HEK293 (cell line): ENCODE data around the gene CMKLR1.

ENCODE experiments used
- CTCF ChIA-PET: fragments of 350-600 bp; formaldehyde crosslinking; extraction: SDS; loops from one replicate; lab custom pipeline; 2021; ENCODE audit warnings: antibody characterized with exemption; lab: Yijun Ruan, JAX
- POLR2A ChIA-PET: fragments of 300-600 bp; formaldehyde crosslinking; extraction: SDS; loops from one replicate; lab custom pipeline; 2020; ENCODE audit warnings: antibody characterized with exemption, inconsistent platforms; lab: Yijun Ruan, JAX
- H3K27ac ChIP-seq: fragments of 200-500 bp; sonication (Bioruptor generic); 2 replicates; pipeline ENCODE4 v1.5.1; 2014; ENCODE audit warnings: low read depth, low read length, control low read depth, inconsistent platforms; ENCODE audit errors: extremely low read depth
- H3K36me3 ChIP-seq, 2 experiments: fragments of 200-500 bp in 1 of 2; sonication (Bioruptor generic) in 1 of 2; 1 replicate in 1 of 2; 2 replicates in 1 of 2; pipeline ENCODE4 v1.5.1; 2014 to 2017; ENCODE audit warnings: inconsistent platforms in 2 of 2, low read length in 2 of 2; ENCODE audit not compliant: control insufficient read depth in 2 of 2, insufficient read depth in 1 of 2
- H3K4me1 ChIP-seq: fragments of 200-500 bp; sonication (Bioruptor generic); 2 replicates; pipeline ENCODE4 v1.5.1; 2014; ENCODE audit warnings: mild to moderate bottlenecking, low read length, inconsistent platforms; ENCODE audit not compliant: control insufficient read depth, insufficient read depth
- H3K4me3 ChIP-seq: 2 replicates; pipeline ENCODE4 v1.5.1; 2011; ENCODE audit warnings: low read depth, mild to moderate bottlenecking, control low read depth, low read length, moderate library complexity
- H3K9me3 ChIP-seq: fragments of 200-500 bp; sonication (Bioruptor generic); 2 replicates; pipeline ENCODE4 v1.5.1; 2014; ENCODE audit warnings: low read depth, low read length, inconsistent platforms; ENCODE audit not compliant: control insufficient read depth, insufficient read depth
- EGR2 ChIP-seq: fragments of 450-650 bp; formaldehyde crosslinking; IDR thresholded peaks from 2 replicates; pipeline ENCODE4 v1.5.1; 2016; ENCODE audit warnings: low read depth, missing biosample characterization, missing genetic modification characterization
- HOXA7 ChIP-seq: sonication (generic); formaldehyde crosslinking; IDR thresholded peaks from 2 replicates; pipeline ENCODE4 v1.8.1; 2022; ENCODE audit warnings: missing genetic modification reagents, borderline replicate concordance
- KLF9 ChIP-seq: fragments of 450-650 bp; formaldehyde crosslinking; IDR thresholded peaks from 2 replicates; pipeline ENCODE4 v1.5.1; 2016; ENCODE audit warnings: missing biosample characterization, missing genetic modification characterization, low read depth
- MZF1 ChIP-seq: fragments of 450-650 bp; formaldehyde crosslinking; IDR thresholded peaks from 2 replicates; pipeline ENCODE4 v1.5.1; 2017; ENCODE audit warnings: missing biosample characterization, missing genetic modification characterization, borderline replicate concordance
- OVOL3 ChIP-seq: fragments of 450-650 bp; formaldehyde crosslinking; IDR thresholded peaks from 2 replicates; pipeline ENCODE4 v1.5.1; 2016; ENCODE audit warnings: missing biosample characterization, missing genetic modification characterization
- PRDM1 ChIP-seq: fragments of 450-650 bp; formaldehyde crosslinking; IDR thresholded peaks from 2 replicates; pipeline ENCODE4; 2016; ENCODE audit warnings: missing biosample characterization, missing genetic modification characterization
- TCF7L2 ChIP-seq: IDR thresholded peaks from 2 replicates; pipeline ENCODE4 v1.6.1; 2011; ENCODE audit warnings: low read depth, mild to moderate bottlenecking, inconsistent platforms, low read length, moderate library complexity, borderline replicate concordance
- TRIM28 ChIP-seq: IDR thresholded peaks from 2 replicates; pipeline ENCODE4 v1.6.1; 2011; ENCODE audit warnings: low read length, control low read depth, borderline replicate concordance
- YY2 ChIP-seq: fragments of 450-650 bp; formaldehyde crosslinking; IDR thresholded peaks from 2 replicates; pipeline ENCODE4 v1.5.1; 2016; ENCODE audit warnings: missing biosample characterization, missing genetic modification characterization
- ZBTB11 ChIP-seq: fragments of 450-650 bp; formaldehyde crosslinking; conservative IDR thresholded peaks from 2 replicates; pipeline ENCODE4 v1.5.1; 2016; ENCODE audit warnings: low read depth, missing biosample characterization, missing genetic modification characterization
- ZFHX2 ChIP-seq: fragments of 450-650 bp; formaldehyde crosslinking; conservative IDR thresholded peaks from 2 replicates; pipeline ENCODE4 v1.5.1; 2016; ENCODE audit warnings: missing biosample characterization, missing genetic modification characterization
- ZFP37 ChIP-seq: fragments of 450-650 bp; formaldehyde crosslinking; IDR thresholded peaks from 2 replicates; pipeline ENCODE4 v1.5.1; 2016; ENCODE audit warnings: missing biosample characterization, missing genetic modification characterization
- ZNF140 ChIP-seq: fragments of 450-650 bp; formaldehyde crosslinking; IDR thresholded peaks from 2 replicates; pipeline ENCODE4 v1.5.1; 2016; ENCODE audit warnings: missing biosample characterization, missing genetic modification characterization
- ZNF214 ChIP-seq: fragments of 450-650 bp; formaldehyde crosslinking; IDR thresholded peaks from 2 replicates; pipeline ENCODE4 v1.5.1; 2017; ENCODE audit warnings: missing biosample characterization, mild to moderate bottlenecking, missing genetic modification characterization, borderline replicate concordance
- ZNF777 ChIP-seq: fragments of 450-650 bp; formaldehyde crosslinking; IDR thresholded peaks from 2 replicates; pipeline ENCODE4 v1.5.1; 2017; ENCODE audit warnings: missing biosample characterization, missing genetic modification characterization, borderline replicate concordance
- TF ChIP-seq, protein P1 (sequence below): fragments of 450-650 bp; formaldehyde crosslinking; IDR thresholded peaks from 2 replicates; pipeline ENCODE4 v1.5.1; 2016; ENCODE audit warnings: missing biosample characterization, missing genetic modification characterization

CMKLR1 gene

GRCh38 chr12:108289350-108290161, 49.6 kb downstream of the CMKLR1 start:
- Histone ChIP-seq H3K4me1 (no peaks in the 10 kb centered on the region), H3K4me3 (no peak overlapping the region), H3K36me3 (no peaks in the 10 kb centered on the region), H3K9me3 (no peaks in the 10 kb centered on the region), H3K27ac (no peak overlapping the region)
- ChIA-PET CTCF (interaction anchor here (0.6 to 1.3 kb wide), 2 partner anchors 199 to 223 kb away, joined by 3 read pairs; no protein-coding TSS in a partner anchor), POLR2A (no interaction called here)
- no peak for TF ChIP-seq ZNF777
- no peak for TF ChIP-seq ZFP37 (tag by site-specific recombination)
- TF ChIP-seq ZNF214 (tag by site-specific recombination), result no peak
- no peak for TF ChIP-seq HOXA7
- no peak for TF ChIP-seq MZF1

GRCh38 chr12:108287227-108287626, 51.9 kb downstream of the CMKLR1 start:
- POLR2A ChIA-PET, result no interaction called here

More at GRCh38 chr12:108287227-108287626, 51.9 kb downstream of the CMKLR1 start:
- Histone ChIP-seq H3K27ac (no peak overlapping the region), H3K4me1 (no peaks in the 10 kb centered on the region)
- TF ChIP-seq ZBTB11 (tag by site-specific recombination) (no peak), OVOL3 (tag by site-specific recombination) (no peak), EGR2 (peak; percentile 100), YY2 (tag by site-specific recombination) (no peak), TCF7L2 (no peak), KLF9 (tag by site-specific recombination) (no peak), ZNF140 (tag by site-specific recombination) (no peak), PRDM1 (tag by site-specific recombination) (no peak), ZFHX2 (tag by site-specific recombination) (peak; percentile 100), TRIM28 (no peak)
- TF ChIP-seq, protein P1, sequence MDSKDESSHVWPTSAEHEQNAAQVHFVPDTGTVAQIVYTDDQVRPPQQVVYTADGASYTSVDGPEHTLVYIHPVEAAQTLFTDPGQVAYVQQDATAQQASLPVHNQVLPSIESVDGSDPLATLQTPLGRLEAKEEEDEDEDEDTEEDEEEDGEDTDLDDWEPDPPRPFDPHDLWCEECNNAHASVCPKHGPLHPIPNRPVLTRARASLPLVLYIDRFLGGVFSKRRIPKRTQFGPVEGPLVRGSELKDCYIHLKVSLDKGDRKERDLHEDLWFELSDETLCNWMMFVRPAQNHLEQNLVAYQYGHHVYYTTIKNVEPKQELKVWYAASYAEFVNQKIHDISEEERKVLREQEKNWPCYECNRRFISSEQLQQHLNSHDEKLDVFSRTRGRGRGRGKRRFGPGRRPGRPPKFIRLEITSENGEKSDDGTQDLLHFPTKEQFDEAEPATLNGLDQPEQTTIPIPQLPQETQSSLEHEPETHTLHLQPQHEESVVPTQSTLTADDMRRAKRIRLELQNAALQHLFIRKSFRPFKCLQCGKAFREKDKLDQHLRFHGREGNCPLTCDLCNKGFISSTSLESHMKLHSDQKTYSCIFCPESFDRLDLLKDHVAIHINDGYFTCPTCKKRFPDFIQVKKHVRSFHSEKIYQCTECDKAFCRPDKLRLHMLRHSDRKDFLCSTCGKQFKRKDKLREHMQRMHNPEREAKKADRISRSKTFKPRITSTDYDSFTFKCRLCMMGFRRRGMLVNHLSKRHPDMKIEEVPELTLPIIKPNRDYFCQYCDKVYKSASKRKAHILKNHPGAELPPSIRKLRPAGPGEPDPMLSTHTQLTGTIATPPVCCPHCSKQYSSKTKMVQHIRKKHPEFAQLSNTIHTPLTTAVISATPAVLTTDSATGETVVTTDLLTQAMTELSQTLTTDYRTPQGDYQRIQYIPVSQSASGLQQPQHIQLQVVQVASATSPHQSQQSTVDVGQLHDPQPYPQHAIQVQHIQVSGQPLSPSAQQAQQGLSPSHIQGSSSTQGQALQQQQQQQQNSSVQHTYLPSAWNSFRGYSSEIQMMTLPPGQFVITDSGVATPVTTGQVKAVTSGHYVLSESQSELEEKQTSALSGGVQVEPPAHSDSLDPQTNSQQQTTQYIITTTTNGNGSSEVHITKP (tag by site-specific recombination), result no peak
- TF ChIP-seq, all 188 proteins: peak for 2
- Histone ChIP-seq H3K4me3 (no peak overlapping the region), H3K9me3 (no peaks in the 10 kb centered on the region), H3K36me3 (no peaks in the 10 kb centered on the region)
- CTCF ChIA-PET, result interaction anchor here (0.6 kb wide), 1 partner anchor 85 kb away, joined by 3 read pairs; no protein-coding TSS in a partner anchor
